K562 (cell line): ENCODE data around the gene CHCHD4. TPM values are rescaled to one million over a fixed set of nuclear protein-coding genes. Genes with fewer than 3 reads are reported as not detected.
A peak's percentile ranks its signal among the peaks of the same experiment; 100 is the strongest.

Source experiments
- ATAC-seq: fragments of 200-7000 bp; cut with Tn5 transposase; 3 replicates; pipeline ENCODE4 v1.9.1; 2020; ENCODE audit warnings: moderate library complexity
- BruUV-seq: library from RNA; stranded (reverse); fragments of 400-500 nt; replicated peaks from 2 replicates; lab custom pipeline; 2021; lab: Mats Ljungman, UMichigan
- CTCF ChIA-PET: fragments of 300-600 bp; formaldehyde crosslinking; extraction: SDS; loops from one replicate; lab custom pipeline; 2021; ENCODE audit warnings: low intra/inter-chr PET ratio; lab: Yijun Ruan, JAX
- POLR2A ChIA-PET: fragments of 300-600, 350-650 bp; sonication (Branson Sonifier 250); formaldehyde crosslinking; extraction: SDS; loops from one replicate; lab custom pipeline; 2021; ENCODE audit warnings: antibody characterized with exemption, inconsistent platforms; lab: Yijun Ruan, JAX
- DNase-seq, 4 experiments: peaks; one replicate each; pipeline versions ENCODE4 v3.0.0 to v3.0.0-alpha.2; 2011 to 2018; ENCODE audit warnings: low spot score in 3 of 4, mixed read lengths in 3 of 4; ENCODE audit errors: extremely low read depth in 1 of 4
- FAIRE-seq: peaks from 2 replicates; lab custom pipeline; 2011; peaks lifted over from hg19 to GRCh38; lab: Jason Lieb, UNC
- H2AFZ ChIP-seq: 2 replicates; pipeline ENCODE4 v1.6.0; 2011; ENCODE audit warnings: low read depth, low read length, control low read depth, inconsistent platforms
- H3K27ac ChIP-seq: fragments of 200-600 bp; 3 replicates; pipeline ENCODE4 v1.8.0; 2011; ENCODE audit warnings: low read depth, mild to moderate bottlenecking, control low read depth, inconsistent platforms, low read length, moderate library complexity, mixed read lengths; ENCODE audit errors: extremely low read depth
- H3K27me3 ChIP-seq, 2 experiments: fragments of 300-600 bp in 1 of 2; 2 replicates in 1 of 2; 3 replicates in 1 of 2; pipeline versions ENCODE4 v1.6.0 to v1.8.0; 2011; ENCODE audit warnings: inconsistent platforms in 2 of 2, low read length in 2 of 2, mild to moderate bottlenecking in 1 of 2, mixed read lengths in 1 of 2, moderate library complexity in 1 of 2; ENCODE audit not compliant: control insufficient read depth in 2 of 2, insufficient read depth in 2 of 2
- H3K36me3 ChIP-seq: fragments of 300-600 bp; 3 replicates; pipeline ENCODE4 v1.8.0; 2011; ENCODE audit warnings: mild to moderate bottlenecking, low read length, inconsistent platforms; ENCODE audit not compliant: control insufficient read depth, insufficient read depth
- H3K4me1 ChIP-seq, 2 experiments: fragments of 200-600 bp in 1 of 2; replicated peaks in 1 of 2; 2 replicates in 1 of 2; 3 replicates in 1 of 2; pipeline versions ENCODE4 v1.5.1 to v1.8.0; 2011; ENCODE audit warnings: inconsistent platforms in 2 of 2, low read length in 2 of 2, mild to moderate bottlenecking in 1 of 2, mixed read lengths in 1 of 2, moderate library complexity in 1 of 2; ENCODE audit not compliant: control insufficient read depth in 2 of 2, insufficient read depth in 2 of 2
- H3K4me2 ChIP-seq: 2 replicates; pipeline ENCODE4 v1.6.1; 2011; ENCODE audit warnings: low read length, control low read depth, inconsistent platforms, mixed read lengths; ENCODE audit not compliant: insufficient read depth
- H3K4me3 ChIP-seq: fragments of 200-600 bp; sonication (generic), shearing (Covaris generic); 2 replicates; pipeline ENCODE4 v1.5.1; 2016; ENCODE audit warnings: control low read depth, inconsistent platforms
- H3K79me2 ChIP-seq: fragments of 200-600 bp; 3 replicates; pipeline ENCODE4 v1.8.0; 2011; ENCODE audit warnings: low read length, inconsistent platforms; ENCODE audit not compliant: control insufficient read depth, insufficient read depth
- H3K9ac ChIP-seq, 2 experiments: 2 replicates each; pipeline versions ENCODE4 v1.6.0 to v1.6.1; 2011; ENCODE audit warnings: low read depth in 2 of 2, low read length in 2 of 2, control low read depth in 1 of 2, inconsistent platforms in 1 of 2, mild to moderate bottlenecking in 1 of 2, mixed read lengths in 1 of 2; ENCODE audit not compliant: insufficient read depth in 1 of 2
- H3K9me1 ChIP-seq: one replicate; pipeline ENCODE4 v1.6.0; 2011; ENCODE audit warnings: inconsistent platforms, mild to moderate bottlenecking, low read length, moderate library complexity; ENCODE audit not compliant: control insufficient read depth, insufficient read depth
- H3K9me3 ChIP-seq: replicated peaks from 2 replicates; pipeline ENCODE4 v1.5.1; 2011; ENCODE audit warnings: low read depth, low read length, inconsistent platforms; ENCODE audit not compliant: control insufficient read depth, insufficient read depth
- H4K20me1 ChIP-seq: replicated peaks from 2 replicates; pipeline ENCODE4 v1.6.1; 2011; ENCODE audit warnings: low read length, inconsistent platforms, mixed read lengths; ENCODE audit not compliant: control insufficient read depth, insufficient read depth
- C11orf30 ChIP-seq: fragments of 450-650 bp; IDR thresholded peaks from 2 replicates; pipeline ENCODE4 v1.6.1; 2016; ENCODE audit warnings: low read depth, mild to moderate bottlenecking
- CHD4 ChIP-seq: fragments of 200-600 bp; sonication (generic); IDR thresholded peaks from 3 replicates; pipeline ENCODE4 v1.6.1; 2012; ENCODE audit warnings: low read depth, mild to moderate bottlenecking, mixed read lengths, low read length, inconsistent platforms; ENCODE audit not compliant: insufficient read depth, insufficient replicate concordance, poor library complexity, severe bottlenecking
- CTBP1 ChIP-seq: fragments of 450-650 bp; IDR thresholded peaks from 2 replicates; pipeline ENCODE4 v1.6.1; 2016; ENCODE audit warnings: borderline replicate concordance
- ETV6 ChIP-seq, 3 experiments: fragments of 150-350 bp in 1 of 3; sonication (generic) in 1 of 3; formaldehyde crosslinking in 1 of 3; IDR thresholded peaks; 2 replicates each; pipeline versions ENCODE4 v1.6.1 to v1.8.0; 2014 to 2022; ENCODE audit warnings: borderline replicate concordance in 2 of 3, low read depth in 2 of 3, antibody characterized with exemption in 1 of 3, low read length in 1 of 3, mild to moderate bottlenecking in 1 of 3, missing genetic modification reagents in 1 of 3
- FOXA3 ChIP-seq, 2 experiments: fragments of 450-650 bp in 1 of 2; sonication (generic) in 1 of 2; formaldehyde crosslinking; IDR thresholded peaks in 1 of 2; conservative IDR thresholded peaks in 1 of 2; 2 replicates each; pipeline versions ENCODE4 v1.4.0 to v1.8.0; 2020 to 2022; ENCODE audit warnings: mild to moderate bottlenecking in 2 of 2, missing genetic modification reagents in 1 of 2
- KDM4B ChIP-seq, 2 experiments: fragments of 450-650 bp in 1 of 2; sonication (generic) in 1 of 2; IDR thresholded peaks; 2 replicates each; pipeline ENCODE4 v1.6.1; 2016 to 2017; ENCODE audit warnings: borderline replicate concordance in 2 of 2, antibody characterized with exemption in 1 of 2, low read depth in 1 of 2, mild to moderate bottlenecking in 1 of 2
- LARP7 ChIP-seq: fragments of 450-650 bp; IDR thresholded peaks from 2 replicates; pipeline ENCODE4 v1.6.1; 2016
- MYNN ChIP-seq, 2 experiments: sonication (generic); formaldehyde crosslinking in 1 of 2; IDR thresholded peaks; 2 replicates each; pipeline versions ENCODE4 v1.5.0 to v1.6.1; 2016 to 2020; ENCODE audit warnings: antibody characterized with exemption in 1 of 2, missing genetic modification reagents in 1 of 2
- SAFB2 ChIP-seq: fragments of 200-400 bp; formaldehyde crosslinking; IDR thresholded peaks from 2 replicates; pipeline ENCODE4 v1.6.1; 2018; ENCODE audit warnings: borderline replicate concordance, low read length, low read depth, moderate library complexity; ENCODE audit not compliant: severe bottlenecking
- SRSF7 ChIP-seq: fragments of 200-400 bp; formaldehyde crosslinking; optimal IDR thresholded peaks from 2 replicates; pipeline ENCODE3; 2017; ENCODE audit warnings: mild to moderate bottlenecking, low read depth, low read length
- ZNF140 ChIP-seq: fragments of 250-450 bp; sonication (Bioruptor Pico); IDR thresholded peaks from 2 replicates; pipeline ENCODE4 v1.8.0; 2021; ENCODE audit warnings: moderate library complexity, mild to moderate bottlenecking, inconsistent platforms
- ZNF778 ChIP-seq: fragments of 450-650 bp; formaldehyde crosslinking; IDR thresholded peaks from 2 replicates; pipeline ENCODE4 v1.4.0; 2020; ENCODE audit warnings: mild to moderate bottlenecking, moderate library complexity
- WGBS: fragments of 100-300 bp; shearing (Covaris generic); methylation state at CpG from one replicate; pipeline ENCODE4 v1.1.6; 2016; ENCODE audit warnings: low coverage, mixed read lengths; ENCODE audit not compliant: insufficient coverage; ENCODE audit errors: missing lambda C conversion rate; 5-methylcytosine and 5-hydroxymethylcytosine counted together
- in situ Hi-C: fragments of 300-500 bp; cut with MboI; formaldehyde crosslinking; loops from 4 replicates; pipeline ENCODE4 v1.15.0; 2018; ENCODE audit warnings: inconsistent platforms, mixed read lengths
- intact Hi-C: fragments of 100-400 bp; cut with micrococcal nuclease; formaldehyde crosslinking; loops from 2 replicates; pipeline ENCODE4 v1.14.2; 2022
- polyA plus RNA-seq, 8 experiments: library from polyadenylated mRNA; depleted of rRNA in 4 of 8; stranded (reverse) in 5 of 8; unstranded in 3 of 8; fragments of >200 nt; fragmentation: Nextera tagmentation in 2 of 8; fragmentation: Illumina TruSeq in 1 of 8; extraction: Ambion mirVana in 2 of 8; extraction: Trizol in 1 of 8; gene quantifications; 2 replicates each; pipeline versions ENCODE4 v1.2.1 to v1.2.3, GENCODE V29; 2011 to 2014; ENCODE audit warnings: inconsistent platforms in 1 of 8, missing spikeins in 1 of 8
- total RNA-seq, 7 experiments: library from RNA; depleted of rRNA in 6 of 7; stranded (reverse); fragments of >200 nt in 6 of 7; fragmentation: Illumina TruSeq in 2 of 7; extraction: Trizol in 2 of 7; gene quantifications; 2 replicates each; pipeline versions ENCODE4 v1.2.1 to v1.2.3, GENCODE V29; 2011 to 2021; ENCODE audit warnings: low replicate concordance in 1 of 7
- TF ChIP-seq, protein P1 (sequence below): fragments of 450-650 bp; IDR thresholded peaks from 2 replicates; pipeline ENCODE4 v1.7.0; 2016; ENCODE audit warnings: borderline replicate concordance
- TF ChIP-seq, protein P2 (sequence below): sonication (generic); formaldehyde crosslinking; IDR thresholded peaks from 2 replicates; pipeline ENCODE4 v1.8.0; 2022; ENCODE audit warnings: missing genetic modification reagents, mild to moderate bottlenecking, moderate library complexity, borderline replicate concordance
- TF ChIP-seq, protein P3 (sequence below): conservative IDR thresholded peaks from 2 replicates; pipeline ENCODE4 v1.6.1; 2011; ENCODE audit warnings: low read depth, mild to moderate bottlenecking, low read length; ENCODE audit not compliant: control insufficient read depth
- TF ChIP-seq, protein P4 (sequence below): fragments of 250-450 bp; sonication (Bioruptor Pico); IDR thresholded peaks from 2 replicates; pipeline ENCODE4 v1.5.0; 2021

The CHCHD4 gene
- total and polyA plus RNA-seq, 9 of the 15 experiments (the other 6 are each of a cell fraction or from before 2014, with no cell fraction given), result 55.4 to 225 (median 77.2) TPM

DNA sequence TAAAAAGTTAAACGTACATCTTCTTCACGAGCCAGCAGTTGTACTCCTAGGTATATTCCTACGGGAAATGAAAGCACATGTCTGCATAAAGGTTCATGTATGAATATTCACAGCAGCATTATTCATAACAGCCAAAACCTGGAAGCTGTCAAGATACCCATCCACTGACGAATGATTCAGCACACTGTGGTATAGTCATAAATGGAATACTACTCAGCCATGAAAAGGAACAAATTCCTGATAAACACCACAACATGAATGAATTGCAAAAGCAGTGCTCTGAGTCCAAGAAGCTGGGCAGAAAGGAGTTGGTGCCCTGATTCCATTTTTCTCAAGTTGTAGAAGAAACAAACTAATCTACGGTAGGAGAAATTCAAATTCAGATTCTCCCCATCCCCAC lies 4.1 kb upstream of the CHCHD4 start:
- H3K4me3 ChIP-seq, result no peak overlapping the region
- H3K4me2 ChIP-seq, result no peak overlapping the region
- intact Hi-C loops, result loop anchor here (10.0 kb wide), 1 partner anchor 474 kb away; no protein-coding TSS in a partner anchor
- no peak overlapping the region for H3K27ac ChIP-seq
- CTCF ChIA-PET, result no interaction called here
- DNase-seq (no peak), ATAC-seq (no peak), FAIRE-seq (peak; percentile 46)
- POLR2A ChIA-PET, result no interaction called here
- peaks cover 51% of the 10 kb centered on the region for H3K79me2 ChIP-seq
- H4K20me1 ChIP-seq, result peaks cover 10% of the 10 kb centered on the region; the same call in 1 of the 2 replicates
- no peaks in the 10 kb centered on the region for H3K27me3 ChIP-seq
- peaks cover 17 to 18% of the 10 kb centered on the region in 2 experiments for H3K4me1 ChIP-seq
- H3K9me3 ChIP-seq, result no peaks in the 10 kb centered on the region
- H2AFZ ChIP-seq, result no peak overlapping the region
- in situ Hi-C loops, result no loop called here
- H3K36me3 ChIP-seq, result peaks cover 71% of the 10 kb centered on the region
- H3K9ac ChIP-seq, result no peak overlapping the region
- BruUV-seq, result no TSS peak
- H3K9me1 ChIP-seq, result peaks cover 5% of the 10 kb centered on the region
- 95% methylated on average over 5 of the region's 5 CpGs for WGBS
- TF ChIP-seq, protein P1, sequence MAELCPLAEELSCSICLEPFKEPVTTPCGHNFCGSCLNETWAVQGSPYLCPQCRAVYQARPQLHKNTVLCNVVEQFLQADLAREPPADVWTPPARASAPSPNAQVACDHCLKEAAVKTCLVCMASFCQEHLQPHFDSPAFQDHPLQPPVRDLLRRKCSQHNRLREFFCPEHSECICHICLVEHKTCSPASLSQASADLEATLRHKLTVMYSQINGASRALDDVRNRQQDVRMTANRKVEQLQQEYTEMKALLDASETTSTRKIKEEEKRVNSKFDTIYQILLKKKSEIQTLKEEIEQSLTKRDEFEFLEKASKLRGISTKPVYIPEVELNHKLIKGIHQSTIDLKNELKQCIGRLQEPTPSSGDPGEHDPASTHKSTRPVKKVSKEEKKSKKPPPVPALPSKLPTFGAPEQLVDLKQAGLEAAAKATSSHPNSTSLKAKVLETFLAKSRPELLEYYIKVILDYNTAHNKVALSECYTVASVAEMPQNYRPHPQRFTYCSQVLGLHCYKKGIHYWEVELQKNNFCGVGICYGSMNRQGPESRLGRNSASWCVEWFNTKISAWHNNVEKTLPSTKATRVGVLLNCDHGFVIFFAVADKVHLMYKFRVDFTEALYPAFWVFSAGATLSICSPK, result no peak
- TF ChIP-seq ZNF140 (CRISPR knock-in tag), result no peak
- TF ChIP-seq, protein P2, sequence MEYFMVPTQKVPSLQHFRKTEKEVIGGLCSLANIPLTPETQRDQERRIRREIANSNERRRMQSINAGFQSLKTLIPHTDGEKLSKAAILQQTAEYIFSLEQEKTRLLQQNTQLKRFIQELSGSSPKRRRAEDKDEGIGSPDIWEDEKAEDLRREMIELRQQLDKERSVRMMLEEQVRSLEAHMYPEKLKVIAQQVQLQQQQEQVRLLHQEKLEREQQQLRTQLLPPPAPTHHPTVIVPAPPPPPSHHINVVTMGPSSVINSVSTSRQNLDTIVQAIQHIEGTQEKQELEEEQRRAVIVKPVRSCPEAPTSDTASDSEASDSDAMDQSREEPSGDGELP (CRISPR knock-in tag), result no peak
- TF ChIP-seq SAFB2, result no peak
- TF ChIP-seq SRSF7, result no peak
- TF ChIP-seq ZNF778 (CRISPR knock-in tag), result no peak
- TF ChIP-seq MYNN (IDR thresholded peaks at IDR 0.05), result no peak
- no peak for TF ChIP-seq MYNN (CRISPR knock-in tag; IDR thresholded peaks at IDR 0.05)
- TF ChIP-seq C11orf30, result no peak
- no peak for TF ChIP-seq CTBP1
- TF ChIP-seq ETV6 (IDR thresholded peaks at IDR 0.05; ENCODE audit: borderline replicate concordance in 1 of 2, low read depth in 2 of 2, low read length in 1 of 2), result no peak
- no peak for TF ChIP-seq ETV6 (CRISPR knock-in tag; IDR thresholded peaks at IDR 0.05; ENCODE audit: borderline replicate concordance)
- TF ChIP-seq LARP7, result no peak
- no peak for TF ChIP-seq KDM4B (IDR thresholded peaks at IDR 0.05; ENCODE audit: borderline replicate concordance in 2 of 2, low read depth in 1 of 2)
- TF ChIP-seq CHD4, result peak; percentile 49
- TF ChIP-seq, protein P3, sequence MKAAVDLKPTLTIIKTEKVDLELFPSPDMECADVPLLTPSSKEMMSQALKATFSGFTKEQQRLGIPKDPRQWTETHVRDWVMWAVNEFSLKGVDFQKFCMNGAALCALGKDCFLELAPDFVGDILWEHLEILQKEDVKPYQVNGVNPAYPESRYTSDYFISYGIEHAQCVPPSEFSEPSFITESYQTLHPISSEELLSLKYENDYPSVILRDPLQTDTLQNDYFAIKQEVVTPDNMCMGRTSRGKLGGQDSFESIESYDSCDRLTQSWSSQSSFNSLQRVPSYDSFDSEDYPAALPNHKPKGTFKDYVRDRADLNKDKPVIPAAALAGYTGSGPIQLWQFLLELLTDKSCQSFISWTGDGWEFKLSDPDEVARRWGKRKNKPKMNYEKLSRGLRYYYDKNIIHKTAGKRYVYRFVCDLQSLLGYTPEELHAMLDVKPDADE, result no peak
- TF ChIP-seq, protein P4, sequence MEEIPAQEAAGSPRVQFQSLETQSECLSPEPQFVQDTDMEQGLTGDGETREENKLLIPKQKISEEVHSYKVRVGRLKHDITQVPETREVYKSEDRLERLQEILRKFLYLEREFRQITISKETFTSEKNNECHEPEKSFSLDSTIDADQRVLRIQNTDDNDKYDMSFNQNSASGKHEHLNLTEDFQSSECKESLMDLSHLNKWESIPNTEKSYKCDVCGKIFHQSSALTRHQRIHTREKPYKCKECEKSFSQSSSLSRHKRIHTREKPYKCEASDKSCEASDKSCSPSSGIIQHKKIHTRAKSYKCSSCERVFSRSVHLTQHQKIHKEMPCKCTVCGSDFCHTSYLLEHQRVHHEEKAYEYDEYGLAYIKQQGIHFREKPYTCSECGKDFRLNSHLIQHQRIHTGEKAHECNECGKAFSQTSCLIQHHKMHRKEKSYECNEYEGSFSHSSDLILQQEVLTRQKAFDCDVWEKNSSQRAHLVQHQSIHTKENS (CRISPR knock-in tag), result no peak
- 0 out of 4 replicates have a peak, but pooled peaks of 1 of the 2 experiments have one; percentile 52 for TF ChIP-seq FOXA3 (CRISPR knock-in tag; conservative IDR thresholded peaks at IDR 0.05 in 1 of 2, IDR thresholded peaks at IDR 0.05 in 1 of 2)
